CD4-positive, alpha-beta T cell treated with Interleukin-4 for 1 hour (primary cell): ENCODE measurements around the gene IFT172.

Experiments used
- DNase-seq, 2 donors: peaks; one replicate each; pipeline ENCODE4 v3.0.0-alpha.2; 2020 to 2022

Gene IFT172

GRCh38 chr2:27494284-27494943, 4.9 kb upstream of the IFT172 start:
- DNase-seq, result no peak

- no peak for DNase-seq
Measured at GRCh38 chr2:27493948-27494283, 4.4 kb upstream of the IFT172 start.

- no peak for DNase-seq
Measured at GRCh38 chr2:27492557-27492956, 3.0 kb upstream of the IFT172 start.

- no peak for DNase-seq
Measured at GRCh38 chr2:27489118-27489497, 435 bp downstream of the IFT172 start.

- DNase-seq, result no peak
Measured at GRCh38 chr2:27485496-27485895, 4.0 kb downstream of the IFT172 start.

- DNase-seq, result no peak
Measured at GRCh38 chr2:27471961-27472360, 17.6 kb downstream of the IFT172 start.

- no peak for DNase-seq
Measured at GRCh38 chr2:27464443-27464842, 25.1 kb downstream of the IFT172 start.

GRCh38 chr2:27461118-27461517, 28.4 kb downstream of the IFT172 start:
- no peak for DNase-seq

- DNase-seq, result no peak
Measured at GRCh38 chr2:27453968-27454367, 35.6 kb downstream of the IFT172 start.

- DNase-seq, result no peak
Measured at GRCh38 chr2:27451095-27451494, 38.4 kb downstream of the IFT172 start.

GRCh38 chr2:27448381-27448780, 41.2 kb downstream of the IFT172 start:
- no peak for DNase-seq

GRCh38 chr2:27446057-27446456, 43.5 kb downstream of the IFT172 start:
- DNase-seq, result no peak

GRCh38 chr2:27445615-27446014, 43.9 kb downstream of the IFT172 start:
- no peak for DNase-seq

GRCh38 chr2:27445155-27445554, 44.4 kb downstream of the IFT172 start:
- no peak for DNase-seq

- no peak for DNase-seq
Measured at GRCh38 chr2:27442920-27443282, 46.6 kb downstream of the IFT172 start.

- peak; percentile 21 to 71 for DNase-seq
Measured at GRCh38 chr2:27441958-27442919, 47.3 kb downstream of the IFT172 start, which contains the start of gene KRTCAP3. KRTCAP3 (plus strand) TSS chr2:27442381; CDS start chr2:27442413, 32 bp downstream.

- DNase-seq, result no peak
Measured at GRCh38 chr2:27441226-27441926, 48.2 kb downstream of the IFT172 start.

GRCh38 chr2:27435628-27436027, 53.9 kb downstream of the IFT172 start:
- no peak for DNase-seq

- DNase-seq, result peak; percentile 15 to 39
Measured at GRCh38 chr2:27431395-27431794, 58.1 kb downstream of the IFT172 start.

- DNase-seq, result peak; percentile 80
Measured at GRCh38 chr2:27428978-27429541, 60.5 kb downstream of the IFT172 start.

GRCh38 chr2:27428213-27428977, 61.1 kb downstream of the IFT172 start, which contains the start of gene NRBP1:
NRBP1 (plus strand) TSS chr2:27428631; CDS start chr2:27433274, 4,643 bp downstream.
- peak; percentile 86 to 89 for DNase-seq

GRCh38 chr2:27427863-27428212, 61.7 kb downstream of the IFT172 start:
- no peak for DNase-seq
